Endothelial cell of umbilical vein (primary cell): ENCODE results near the gene NCAPG2. TPM values are rescaled to one million over a fixed set of nuclear protein-coding genes. Genes with fewer than 3 reads are reported as not detected.

Experiments
- BruUV-seq: library from RNA; stranded (reverse); fragments of 400-500 nt; replicated peaks from 2 replicates; lab custom pipeline; 2021; lab: Mats Ljungman, UMichigan
- CTCF ChIA-PET: fragments of 300-600, 350-600 bp; sonication (Branson Sonifier 250); formaldehyde crosslinking; loops from one replicate; lab custom pipeline; 2021; ENCODE audit warnings: antibody characterized with exemption, inconsistent platforms; lab: Charles Lee
- POLR2A ChIA-PET: fragments of 300-600, 350-600 bp; sonication (Branson Sonifier 250); formaldehyde crosslinking; loops from one replicate; lab custom pipeline; 2021; ENCODE audit warnings: antibody characterized with exemption, inconsistent platforms; lab: Charles Lee
- DNase-seq: peaks from one replicate; pipeline ENCODE4 v3.0.0-alpha.2; 2011; ENCODE audit warnings: low read depth, low spot score
- FAIRE-seq: peaks from 2 replicates; lab custom pipeline; 2011; peaks lifted over from hg19 to GRCh38; lab: Jason Lieb, UNC
- H2AFZ ChIP-seq: 2 replicates; pipeline ENCODE4 v1.6.0; 2012; ENCODE audit warnings: low read depth, low read length, control low read depth, inconsistent platforms
- H3K27ac ChIP-seq: 2 replicates; pipeline ENCODE4 v1.5.1; 2011; ENCODE audit warnings: low read depth, mild to moderate bottlenecking, control low read depth, low read length, moderate library complexity; ENCODE audit not compliant: insufficient read depth
- H3K27me3 ChIP-seq, 2 experiments: 2 replicates each; pipeline versions ENCODE4 v1.6.0 to v1.6.1; 2011; ENCODE audit warnings: low read length in 2 of 2, mixed read lengths in 1 of 2; ENCODE audit not compliant: control insufficient read depth in 2 of 2, insufficient read depth in 2 of 2
- H3K36me3 ChIP-seq, 2 experiments: 2 replicates in 1 of 2; 3 replicates in 1 of 2; pipeline ENCODE4 v1.5.1; 2011; ENCODE audit warnings: low read length in 2 of 2, mild to moderate bottlenecking in 1 of 2, moderate library complexity in 1 of 2; ENCODE audit not compliant: control insufficient read depth in 2 of 2, insufficient read depth in 2 of 2; ENCODE audit errors: extremely low read depth in 1 of 2
- H3K4me1 ChIP-seq: 3 replicates; pipeline ENCODE4 v1.5.1; 2011; ENCODE audit warnings: mild to moderate bottlenecking, low read length; ENCODE audit not compliant: control insufficient read depth, insufficient read depth; ENCODE audit errors: extremely low read depth
- H3K4me2 ChIP-seq: 2 replicates; pipeline ENCODE4 v1.6.1; 2011; ENCODE audit warnings: low read length, control low read depth, mixed read lengths; ENCODE audit not compliant: insufficient read depth
- H3K4me3 ChIP-seq, 3 experiments: fragments of 200-600 bp in 1 of 3; sonication (generic), shearing (Covaris generic) in 1 of 3; replicated peaks in 1 of 3; 2 replicates each; pipeline ENCODE4 v1.5.1; 2011 to 2016; ENCODE audit warnings: control low read depth in 3 of 3, low read length in 3 of 3, mild to moderate bottlenecking in 2 of 3, inconsistent platforms in 1 of 3, low read depth in 1 of 3, moderate library complexity in 1 of 3; ENCODE audit not compliant: insufficient read depth in 1 of 3
- H3K79me2 ChIP-seq: 2 replicates; pipeline ENCODE4 v1.6.0; 2012; ENCODE audit warnings: low read length, inconsistent platforms; ENCODE audit not compliant: control insufficient read depth, insufficient read depth
- H3K9ac ChIP-seq: replicated peaks from 2 replicates; pipeline ENCODE3; 2011; ENCODE audit warnings: low read length, control low read depth; ENCODE audit not compliant: insufficient read depth; ENCODE audit errors: extremely low read depth
- H3K9me1 ChIP-seq: replicated peaks from 3 replicates; pipeline ENCODE4 v1.6.0; 2011; ENCODE audit warnings: mild to moderate bottlenecking, low read length; ENCODE audit not compliant: control insufficient read depth, insufficient read depth; ENCODE audit errors: extremely low read depth
- H3K9me3 ChIP-seq: replicated peaks from 2 replicates; pipeline ENCODE4 v1.5.1; 2012; ENCODE audit warnings: low read length, inconsistent platforms; ENCODE audit not compliant: control insufficient read depth, insufficient read depth
- H4K20me1 ChIP-seq: replicated peaks from 2 replicates; pipeline ENCODE3; 2011; ENCODE audit warnings: mild to moderate bottlenecking, low read length; ENCODE audit not compliant: control insufficient read depth, insufficient read depth; ENCODE audit errors: extremely low read depth
- EZH2 ChIP-seq: IDR thresholded peaks from 2 replicates; pipeline ENCODE4 v1.6.1; 2012; ENCODE audit warnings: borderline replicate concordance, low read depth, mild to moderate bottlenecking, moderate library complexity, low read length, inconsistent platforms; ENCODE audit not compliant: severe bottlenecking
- FOS ChIP-seq: IDR thresholded peaks from 2 replicates; pipeline ENCODE4 v1.6.1; 2011; ENCODE audit warnings: mild to moderate bottlenecking, low read length, moderate library complexity, borderline replicate concordance; ENCODE audit not compliant: insufficient read depth
- GATA2 ChIP-seq: IDR thresholded peaks from 2 replicates; pipeline ENCODE4 v1.7.0; 2011; ENCODE audit warnings: low read depth, mild to moderate bottlenecking, moderate library complexity, mixed read lengths, low read length; ENCODE audit not compliant: insufficient read length, insufficient read depth
- JUN ChIP-seq: IDR thresholded peaks from 2 replicates; pipeline ENCODE4 v1.6.1; 2011; ENCODE audit warnings: borderline replicate concordance, low read depth; ENCODE audit not compliant: insufficient read length, insufficient read depth
- MYC ChIP-seq: IDR thresholded peaks from one replicate; pipeline ENCODE4 v1.6.1; 2011; ENCODE audit warnings: mild to moderate bottlenecking, low read depth, low read length
- POLR2A ChIP-seq: IDR thresholded peaks from 2 replicates; pipeline ENCODE4 v1.6.1; 2012; ENCODE audit warnings: low read depth, mild to moderate bottlenecking, control low read depth, low read length
- POLR2AphosphoS5 ChIP-seq: IDR thresholded peaks from 2 replicates; pipeline ENCODE4 v1.6.1; 2012; ENCODE audit warnings: low read depth, mild to moderate bottlenecking, control low read depth, low read length, moderate library complexity; ENCODE audit not compliant: insufficient read depth
- dilution Hi-C: fragments of 300-500 bp; cut with MboI; formaldehyde crosslinking; loops from one replicate; pipeline ENCODE4 v1.15.0; 2019; ENCODE audit warnings: low sequenced_read_pairs; ENCODE audit not compliant: extremely low pct_ligation_motif_present
- intact Hi-C: fragments of 100-400 bp; cut with micrococcal nuclease; formaldehyde crosslinking; loops from one replicate; pipeline ENCODE4 v1.10.0; 2022
- polyA plus RNA-seq, 4 experiments: library from polyadenylated mRNA; depleted of rRNA in 3 of 4; stranded (reverse) in 3 of 4; unstranded in 1 of 4; fragments of >200 nt; gene quantifications; 2 replicates each; pipeline versions ENCODE4 v1.2.1 to v1.2.3, GENCODE V29; 2011 to 2012; ENCODE audit warnings: missing spikeins in 1 of 4
- total RNA-seq: library from RNA; stranded (reverse); gene quantifications from 2 replicates; pipeline ENCODE4 v1.2.3, GENCODE V29; 2021
- TF ChIP-seq, protein P1 (sequence below): IDR thresholded peaks from 2 replicates; pipeline ENCODE4 v1.6.1; 2011; ENCODE audit not compliant: insufficient read depth, insufficient read length
- TF ChIP-seq, protein P2 (sequence below), 2 donors: IDR thresholded peaks; 1 replicate in 1 of 2; 2 replicates in 1 of 2; pipeline ENCODE4 v1.5.1; 2011; ENCODE audit warnings: low read length in 2 of 2, mild to moderate bottlenecking in 2 of 2, moderate library complexity in 2 of 2, control low read depth in 1 of 2, inconsistent platforms in 1 of 2, low read depth in 1 of 2; ENCODE audit not compliant: insufficient read depth in 1 of 2; ENCODE audit errors: extremely low read depth in 1 of 2

Gene NCAPG2
- total and polyA plus RNA-seq, 2 donors (not counting 3 experiments of a cell fraction or from before 2014, with no cell fraction given), result 19.2 to 62.3 TPM

DNA sequence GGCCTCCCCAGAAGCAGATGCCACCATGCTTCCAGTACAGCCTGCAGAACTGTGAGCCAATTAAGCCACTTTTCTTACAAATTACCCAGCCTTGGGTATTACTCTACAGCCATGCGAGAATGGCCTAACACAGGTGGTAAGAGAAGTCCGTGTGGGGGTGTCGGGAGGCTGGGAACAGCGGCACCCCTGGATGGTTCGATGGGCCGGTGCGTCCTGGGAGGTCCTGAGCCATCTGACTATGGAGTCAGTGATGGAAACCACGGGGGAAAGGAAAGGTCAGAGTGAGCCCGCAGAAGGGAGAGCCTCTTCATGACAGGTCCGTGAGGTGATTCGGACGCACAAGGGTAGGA lies 114.4 kb downstream of the NCAPG2 start:
- dilution Hi-C loops, result no loop called here
- DNase-seq (no peak), FAIRE-seq (no peak)
- Histone ChIP-seq H3K79me2 (no peaks in the 10 kb centered on the region), H3K9ac (no peak overlapping the region), H2AFZ (no peak overlapping the region), H3K4me1 (no peaks in the 10 kb centered on the region), H3K4me3 (no peak overlapping the region), H3K4me2 (no peak overlapping the region), H3K9me1 (no peaks in the 10 kb centered on the region), H4K20me1 (no peaks in the 10 kb centered on the region), H3K36me3 (no peaks in the 10 kb centered on the region), H3K27me3 (peaks cover 10 to 22% of the 10 kb centered on the region in 2 experiments), H3K9me3 (no peaks in the 10 kb centered on the region), H3K27ac (no peak overlapping the region)
- POLR2A ChIA-PET, result no interaction called here
- no TSS peak for BruUV-seq
- CTCF ChIA-PET, result no interaction called here
- intact Hi-C loops, result no loop called here
- TF ChIP-seq EZH2, result no peak
- no peak for TF ChIP-seq POLR2A
- TF ChIP-seq FOS, result no peak
- no peak for TF ChIP-seq GATA2
- no peak for TF ChIP-seq MYC
- TF ChIP-seq, protein P1, sequence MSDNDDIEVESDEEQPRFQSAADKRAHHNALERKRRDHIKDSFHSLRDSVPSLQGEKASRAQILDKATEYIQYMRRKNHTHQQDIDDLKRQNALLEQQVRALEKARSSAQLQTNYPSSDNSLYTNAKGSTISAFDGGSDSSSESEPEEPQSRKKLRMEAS, result no peak
- TF ChIP-seq, protein P2, sequence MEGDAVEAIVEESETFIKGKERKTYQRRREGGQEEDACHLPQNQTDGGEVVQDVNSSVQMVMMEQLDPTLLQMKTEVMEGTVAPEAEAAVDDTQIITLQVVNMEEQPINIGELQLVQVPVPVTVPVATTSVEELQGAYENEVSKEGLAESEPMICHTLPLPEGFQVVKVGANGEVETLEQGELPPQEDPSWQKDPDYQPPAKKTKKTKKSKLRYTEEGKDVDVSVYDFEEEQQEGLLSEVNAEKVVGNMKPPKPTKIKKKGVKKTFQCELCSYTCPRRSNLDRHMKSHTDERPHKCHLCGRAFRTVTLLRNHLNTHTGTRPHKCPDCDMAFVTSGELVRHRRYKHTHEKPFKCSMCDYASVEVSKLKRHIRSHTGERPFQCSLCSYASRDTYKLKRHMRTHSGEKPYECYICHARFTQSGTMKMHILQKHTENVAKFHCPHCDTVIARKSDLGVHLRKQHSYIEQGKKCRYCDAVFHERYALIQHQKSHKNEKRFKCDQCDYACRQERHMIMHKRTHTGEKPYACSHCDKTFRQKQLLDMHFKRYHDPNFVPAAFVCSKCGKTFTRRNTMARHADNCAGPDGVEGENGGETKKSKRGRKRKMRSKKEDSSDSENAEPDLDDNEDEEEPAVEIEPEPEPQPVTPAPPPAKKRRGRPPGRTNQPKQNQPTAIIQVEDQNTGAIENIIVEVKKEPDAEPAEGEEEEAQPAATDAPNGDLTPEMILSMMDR (IDR thresholded peaks at IDR 0.05; ENCODE audit: extremely low read depth in 1 of 2, insufficient read depth in 1 of 2, low read depth in 1 of 2, low read length in 2 of 2), result no peak
- no peak for TF ChIP-seq POLR2AphosphoS5
- no peak for TF ChIP-seq JUN
